Lung (tissue), 12 donors: ENCODE data around the gene XRCC2. TPM values are rescaled to one million over a fixed set of nuclear protein-coding genes. Genes with fewer than 3 reads are reported as not detected.

Experiments used
- ATAC-seq: fragments of 200-7000 bp; cut with Tn5 transposase; one replicate; pipeline ENCODE4 v1.9.1; 2020; ENCODE audit warnings: moderate number of reproducible peaks; ENCODE audit not compliant: insufficient read depth, low FRiP score
- DNase-seq, 3 donors: peaks; one replicate each; pipeline ENCODE4 v3.0.0-alpha.2; 2013 to 2017
- H3K27ac ChIP-seq, 2 donors: one replicate each; pipeline ENCODE4 v1.5.1; 2013; ENCODE audit warnings: mild to moderate bottlenecking in 2 of 2, moderate library complexity in 2 of 2, control low read depth in 1 of 2, inconsistent platforms in 1 of 2, low read depth in 1 of 2, low read length in 1 of 2
- H3K27me3 ChIP-seq, 3 donors: one replicate each; pipeline ENCODE4 v1.5.1; 2013; ENCODE audit warnings: low read length in 2 of 3; ENCODE audit not compliant: control insufficient read depth in 3 of 3, insufficient read depth in 3 of 3
- H3K36me3 ChIP-seq, 4 donors: one replicate each; pipeline ENCODE4 v1.5.1; 2013; ENCODE audit warnings: low read length in 4 of 4, mild to moderate bottlenecking in 1 of 4, moderate library complexity in 1 of 4; ENCODE audit not compliant: control insufficient read depth in 4 of 4, insufficient read depth in 4 of 4
- H3K4me1 ChIP-seq, 5 donors: one replicate each; pipeline ENCODE4 v1.5.1; 2013; ENCODE audit warnings: low read length in 5 of 5, mild to moderate bottlenecking in 2 of 5, moderate library complexity in 1 of 5; ENCODE audit not compliant: control insufficient read depth in 5 of 5, insufficient read depth in 5 of 5
- H3K4me3 ChIP-seq: one replicate; pipeline ENCODE4 v1.5.1; 2013; ENCODE audit warnings: mild to moderate bottlenecking, control low read depth, moderate library complexity
- H3K9ac ChIP-seq, 2 donors: one replicate each; pipeline ENCODE4 v1.5.1; 2013; ENCODE audit warnings: low read length in 2 of 2, control low read depth in 1 of 2; ENCODE audit not compliant: insufficient read depth in 1 of 2
- H3K9me3 ChIP-seq, 4 donors: one replicate each; pipeline ENCODE4 v1.5.1; 2013; ENCODE audit warnings: low read length in 3 of 4, mild to moderate bottlenecking in 1 of 4, moderate library complexity in 1 of 4; ENCODE audit not compliant: control insufficient read depth in 4 of 4, insufficient read depth in 3 of 4
- CTCF ChIP-seq: IDR thresholded peaks from 2 replicates; pipeline ENCODE4 v1.5.1; 2012; ENCODE audit warnings: mild to moderate bottlenecking; ENCODE audit errors: control extremely low read depth, extremely low read depth
- WGBS, 2 donors: extraction: QIAGEN DNeasy Blood & Tissue Kit; methylation state at CpG; one replicate each; pipeline ENCODE4 v1.1.7; 2013; 5-methylcytosine and 5-hydroxymethylcytosine counted together
- polyA plus RNA-seq, 2 donors: library from polyadenylated mRNA; stranded (reverse); fragments of 200-250 nt; gene quantifications; one replicate each; pipeline ENCODE4 v1.2.1, GENCODE V29; 2013
- total RNA-seq, 2 donors: library from RNA; depleted of rRNA in 1 of 2; stranded (reverse); fragments of >200 nt in 1 of 2; gene quantifications; one replicate each; pipeline ENCODE4 v1.2.1, GENCODE V29; 2014 to 2021
- donor health status: control.
- donor health status: control.
- donor health status: Bipolar disorder and iron deficiency.
- donor health status: healthy.
- donor health status: DM: yes; HTN: yes; CAD: no.

The XRCC2 gene
- total and polyA plus RNA-seq, 4 donors, result 0.34 to 2.9 (median 1.0) TPM

- DNase-seq, result no peak
- TF ChIP-seq CTCF, result no peak
- WGBS, 2 donors, result 98 to 100% methylated on average over 1 of the region's 1 CpG
Measured at GRCh38 chr7:152666078-152666477, 9.9 kb downstream of the XRCC2 start.

DNA sequence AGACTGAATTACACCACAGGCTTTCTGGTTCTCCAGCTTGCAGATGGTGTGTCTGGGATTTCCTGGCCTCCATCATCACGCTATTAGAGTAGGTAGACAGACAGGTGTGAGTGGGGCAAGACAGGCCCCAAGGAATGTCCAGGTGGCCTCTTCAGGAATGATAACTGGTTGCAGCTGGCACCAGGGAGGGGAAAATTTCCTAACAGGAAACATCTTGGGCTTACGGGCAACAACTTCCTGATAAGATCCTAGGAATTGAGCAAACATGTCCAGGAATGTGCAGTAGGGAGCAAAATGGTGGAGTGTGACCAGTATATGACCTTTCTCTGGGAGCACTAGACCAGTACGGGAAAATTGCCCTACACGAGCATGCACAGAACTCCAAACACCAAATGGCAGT, 11.3 kb downstream of the XRCC2 start:
- peak overlapping the region in 1 of 2 donors; percentile 44 for H3K27ac ChIP-seq
- H3K4me3 ChIP-seq, result no peak overlapping the region
- 52% methylated on average over 4 of the region's 4 CpGs for WGBS, 2 donors
- H3K4me1 ChIP-seq, result no peaks in the 10 kb centered on the region
- DNase-seq (peak in 1 of 3 donors; percentile 11), ATAC-seq (no peak)
- H3K9ac ChIP-seq, result no peak overlapping the region
- no peaks in the 10 kb centered on the region for H3K27me3 ChIP-seq
- TF ChIP-seq CTCF, result no peak
- peaks cover 0 to 3% (median 0%) of the 10 kb centered on the region in 4 donors for H3K36me3 ChIP-seq
- H3K9me3 ChIP-seq, result no peaks in the 10 kb centered on the region

More at GRCh38 chr7:152666078-152666477, 9.9 kb downstream of the XRCC2 start:
- ATAC-seq, result no peak
- no peak overlapping the region for H3K9ac ChIP-seq
- H3K9me3 ChIP-seq, result no peaks in the 10 kb centered on the region
- H3K4me1 ChIP-seq, result no peaks in the 10 kb centered on the region
- H3K4me3 ChIP-seq, result no peak overlapping the region
- no peaks in the 10 kb centered on the region for H3K27me3 ChIP-seq
- no peaks in the 10 kb centered on the region for H3K36me3 ChIP-seq
- no peak overlapping the region for H3K27ac ChIP-seq

DNA sequence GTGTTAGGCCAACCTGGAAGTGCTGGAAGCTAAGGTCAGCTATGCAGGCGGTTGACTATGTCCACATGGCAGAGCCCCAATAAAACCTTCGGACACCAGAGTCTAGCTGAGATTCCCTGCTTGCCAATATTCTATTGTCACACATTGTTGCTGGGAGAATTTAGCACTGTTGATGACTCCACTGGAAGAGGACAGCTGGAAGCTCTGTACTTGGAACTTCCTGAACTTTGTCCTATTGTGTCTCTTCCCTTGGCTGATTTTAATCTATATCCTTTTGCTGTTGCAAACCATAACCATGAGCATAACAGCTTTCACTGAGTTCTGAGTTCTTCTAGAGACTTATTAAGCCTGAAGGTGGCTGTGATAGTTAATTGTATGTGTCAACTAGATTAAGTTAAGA, 12.0 kb downstream of the XRCC2 start:
- WGBS, 2 donors, result 70 to 72% methylated on average over 2 of the region's 2 CpGs
- Histone ChIP-seq H3K9ac (no peak overlapping the region), H3K9me3 (no peaks in the 10 kb centered on the region), H3K4me3 (no peak overlapping the region), H3K4me1 (no peaks in the 10 kb centered on the region), H3K27me3 (no peaks in the 10 kb centered on the region), H3K36me3 (peaks cover 0 to 3% (median 0%) of the 10 kb centered on the region in 4 donors), H3K27ac (peak overlapping the region in 1 of 2 donors; percentile 13)
- ATAC-seq, result no peak
- no peak for TF ChIP-seq CTCF
- DNase-seq, result peak in 2 of 3 donors; percentile 34 to 36

DNA sequence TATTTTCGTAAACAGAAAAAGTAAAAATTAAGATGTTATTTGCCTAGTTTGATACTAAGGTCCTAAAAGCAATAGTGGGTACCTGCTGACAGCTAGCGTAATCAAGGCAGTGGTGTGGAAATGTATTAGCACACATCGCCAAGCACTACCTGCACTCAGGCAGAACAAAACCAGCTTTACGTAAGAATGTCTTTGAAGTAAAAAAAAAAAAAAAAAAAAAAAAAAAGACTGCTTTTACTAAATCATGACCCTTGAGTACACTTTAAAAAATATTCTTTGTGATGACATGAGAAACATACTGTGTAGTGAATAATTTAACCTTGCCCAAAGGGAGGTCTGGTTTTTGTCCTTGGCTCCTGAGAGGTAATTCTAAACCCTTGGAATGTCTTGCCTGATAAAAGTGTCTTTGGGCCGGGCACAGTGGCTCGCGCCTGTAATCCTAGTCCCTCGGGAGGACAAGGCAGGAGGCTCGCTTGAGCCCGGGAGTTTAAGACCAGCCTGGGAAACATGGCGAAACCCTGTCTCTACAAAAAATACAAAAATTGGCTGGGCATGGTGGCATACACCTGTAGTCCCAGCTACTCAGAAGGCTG, 12.7 kb downstream of the XRCC2 start:
- TF ChIP-seq CTCF, result no peak
- DNase-seq, result no peak
- peak overlapping the region in 1 of 2 donors; percentile 13 for H3K27ac ChIP-seq

More for the DNA sequence above, 12.7 kb downstream of the XRCC2 start:
- Histone ChIP-seq H3K4me3 (no peak overlapping the region), H3K9ac (no peak overlapping the region), H3K27me3 (no peaks in the 10 kb centered on the region), H3K4me1 (no peaks in the 10 kb centered on the region), H3K36me3 (peaks cover 0 to 6% (median 0%) of the 10 kb centered on the region in 4 donors), H3K9me3 (no peaks in the 10 kb centered on the region)
- whole genome bisulfite sequencing, 2 donors, result 92 to 94% methylated on average over 11 of the region's 11 CpGs
- ATAC-seq, result no peak
